HL-60 (cell line): Measurements from ENCODE around the gene AMFR.

Source experiments
- CTCF ChIP-seq: IDR thresholded peaks from one replicate; pipeline ENCODE4 v1.5.1; 2011; ENCODE audit warnings: low read length, control low read depth, inconsistent platforms; ENCODE audit not compliant: insufficient read depth
- GABPA ChIP-seq: IDR thresholded peaks from 2 replicates; pipeline ENCODE4 v1.6.1; 2012; ENCODE audit warnings: low read depth
- POLR2AphosphoS5 ChIP-seq: IDR thresholded peaks from 2 replicates; pipeline ENCODE4 v1.6.1; 2012; ENCODE audit warnings: low read depth
- REST ChIP-seq: IDR thresholded peaks from 2 replicates; pipeline ENCODE4 v1.6.1; 2012; ENCODE audit warnings: low read depth; ENCODE audit not compliant: insufficient replicate concordance

GRCh38 chr16:56466344-56466743, 41.0 kb upstream of the AMFR start:
- no peak for TF ChIP-seq CTCF
- TF ChIP-seq REST = no peak
- no peak for TF ChIP-seq POLR2AphosphoS5
- TF ChIP-seq GABPA = no peak
